Natural killer cell (primary cell): ENCODE data around the gene FSTL4. TPM values are rescaled to one million over a fixed set of nuclear protein-coding genes. Genes with fewer than 3 reads are reported as not detected.

Source experiments
- ATAC-seq, 3 donors: fragments of 150-1000 bp in 2 of 3; fragments of 200-7000 bp in 1 of 3; cut with Tn5 transposase; 1 replicate in 1 of 3; 2 replicates in 2 of 3; pipeline ENCODE4 v1.10.0; 2021; ENCODE audit warnings: mild to moderate bottlenecking in 2 of 3, moderate library complexity in 2 of 3
- DNase-seq, 2 donors: peaks; one replicate each; pipeline versions ENCODE4 v3.0.0 to v3.0.0-alpha.2; 2013 to 2021; ENCODE audit warnings: mixed read lengths in 1 of 2
- H3K27ac ChIP-seq: one replicate; pipeline ENCODE4 v1.5.1; 2013; ENCODE audit warnings: mild to moderate bottlenecking, low read length
- H3K27me3 ChIP-seq: one replicate; pipeline ENCODE4 v1.6.1; 2013; ENCODE audit warnings: low read length; ENCODE audit not compliant: control insufficient read depth, insufficient read depth
- H3K36me3 ChIP-seq: one replicate; pipeline ENCODE4 v1.6.1; 2013; ENCODE audit warnings: low read length; ENCODE audit not compliant: control insufficient read depth, insufficient read depth
- H3K4me1 ChIP-seq: one replicate; pipeline ENCODE4 v1.6.1; 2013; ENCODE audit warnings: low read length; ENCODE audit not compliant: control insufficient read depth, insufficient read depth
- H3K4me3 ChIP-seq: one replicate; pipeline ENCODE4 v1.5.1; 2013; ENCODE audit warnings: low read length
- H3K9me3 ChIP-seq: one replicate; pipeline ENCODE4 v1.6.1; 2013; ENCODE audit warnings: low read length; ENCODE audit not compliant: control insufficient read depth, insufficient read depth
- H3K27ac Mint-ChIP-seq, 2 donors: one replicate each; pipeline ENCODE4 v1.8.0; 2022; ENCODE audit warnings: mild to moderate bottlenecking in 2 of 2, mixed read lengths in 2 of 2, moderate library complexity in 1 of 2
- H3K27me3 Mint-ChIP-seq, 2 donors: one replicate each; pipeline ENCODE4 v1.8.0; 2022; ENCODE audit warnings: low read depth in 2 of 2, mixed read lengths in 2 of 2
- H3K36me3 Mint-ChIP-seq: one replicate; pipeline ENCODE4 v1.8.0; 2022; ENCODE audit warnings: mixed read lengths
- H3K4me1 Mint-ChIP-seq, 2 donors: one replicate each; pipeline ENCODE4 v1.8.0; 2022; ENCODE audit warnings: mixed read lengths in 2 of 2
- H3K4me3 Mint-ChIP-seq: one replicate; pipeline ENCODE4 v1.8.0; 2022; ENCODE audit warnings: mild to moderate bottlenecking, moderate library complexity, mixed read lengths
- H3K9me3 Mint-ChIP-seq, 2 donors: one replicate each; pipeline ENCODE4 v1.8.0; 2022; ENCODE audit warnings: mixed read lengths in 2 of 2
- WGBS: methylation state at CpG from one replicate; pipeline ENCODE4 v1.1.7; 2013; ENCODE audit warnings: missing lambda C conversion rate; ENCODE audit not compliant: insufficient coverage; 5-methylcytosine and 5-hydroxymethylcytosine counted together
- intact Hi-C: fragments of 100-400 bp; cut with micrococcal nuclease; formaldehyde crosslinking; loops from one replicate; pipeline ENCODE4 v1.14.2; 2022
- total RNA-seq, 4 donors: library from RNA; stranded (reverse); fragments of 120-200 nt in 1 of 4; gene quantifications; one replicate each; pipeline versions ENCODE4 v1.2.3 to v1.2.4, GENCODE V29; 2013 to 2022
- TF ChIP-seq, protein P1 (sequence below): fragments of 200-600 bp; IDR thresholded peaks from one replicate; pipeline ENCODE4 v1.8.0; 2022; ENCODE audit warnings: antibody characterized with exemption

Gene FSTL4
- total RNA-seq, 3 donors from 2014 or later (not counting 1 experiment from before 2014, with no cell fraction given), result 0.11 to 0.75 (median 0.55) TPM

DNA sequence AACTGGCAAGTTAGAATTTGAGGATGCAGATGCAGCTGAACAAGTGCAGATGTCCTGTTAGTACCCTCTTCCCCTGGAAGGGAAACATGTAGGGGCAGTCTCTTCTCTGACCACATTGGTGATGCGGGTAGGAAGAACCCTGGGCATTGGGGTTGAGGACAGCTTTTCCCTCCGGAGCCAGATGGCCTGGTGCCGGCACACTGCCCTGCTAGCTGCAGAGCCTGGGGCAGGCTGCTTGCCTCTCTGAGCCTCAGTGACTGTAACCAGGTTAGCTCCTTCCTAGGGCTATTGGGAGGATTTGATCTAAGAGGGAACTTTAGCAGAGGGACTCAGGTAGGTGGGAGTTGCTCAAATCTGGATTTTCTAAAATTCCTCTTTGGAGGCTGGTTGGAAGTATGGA lies 412.1 kb downstream of the FSTL4 start:
- intact Hi-C loops, result no loop called here
- Mint-ChIP-seq H3K4me1 (no peaks in the 10 kb centered on the region), H3K27me3 (peaks cover 10 to 15% of the 10 kb centered on the region in 2 donors), H3K4me3 (no peak overlapping the region), H3K27ac (no peak overlapping the region), H3K9me3 (no peaks in the 10 kb centered on the region), H3K36me3 (no peaks in the 10 kb centered on the region)
- no peaks in the 10 kb centered on the region for H3K9me3 ChIP-seq
- H3K36me3 ChIP-seq, result no peaks in the 10 kb centered on the region
- no peak overlapping the region for H3K4me3 ChIP-seq
- H3K4me1 ChIP-seq, result no peaks in the 10 kb centered on the region
- ATAC-seq (no peak), DNase-seq (no peak)
- WGBS, result 92% methylated on average over 3 of the region's 3 CpGs
- H3K27ac ChIP-seq, result no peak overlapping the region
- TF ChIP-seq, protein P1, sequence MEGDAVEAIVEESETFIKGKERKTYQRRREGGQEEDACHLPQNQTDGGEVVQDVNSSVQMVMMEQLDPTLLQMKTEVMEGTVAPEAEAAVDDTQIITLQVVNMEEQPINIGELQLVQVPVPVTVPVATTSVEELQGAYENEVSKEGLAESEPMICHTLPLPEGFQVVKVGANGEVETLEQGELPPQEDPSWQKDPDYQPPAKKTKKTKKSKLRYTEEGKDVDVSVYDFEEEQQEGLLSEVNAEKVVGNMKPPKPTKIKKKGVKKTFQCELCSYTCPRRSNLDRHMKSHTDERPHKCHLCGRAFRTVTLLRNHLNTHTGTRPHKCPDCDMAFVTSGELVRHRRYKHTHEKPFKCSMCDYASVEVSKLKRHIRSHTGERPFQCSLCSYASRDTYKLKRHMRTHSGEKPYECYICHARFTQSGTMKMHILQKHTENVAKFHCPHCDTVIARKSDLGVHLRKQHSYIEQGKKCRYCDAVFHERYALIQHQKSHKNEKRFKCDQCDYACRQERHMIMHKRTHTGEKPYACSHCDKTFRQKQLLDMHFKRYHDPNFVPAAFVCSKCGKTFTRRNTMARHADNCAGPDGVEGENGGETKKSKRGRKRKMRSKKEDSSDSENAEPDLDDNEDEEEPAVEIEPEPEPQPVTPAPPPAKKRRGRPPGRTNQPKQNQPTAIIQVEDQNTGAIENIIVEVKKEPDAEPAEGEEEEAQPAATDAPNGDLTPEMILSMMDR, result no peak
- H3K27me3 ChIP-seq, result no peaks in the 10 kb centered on the region

DNA sequence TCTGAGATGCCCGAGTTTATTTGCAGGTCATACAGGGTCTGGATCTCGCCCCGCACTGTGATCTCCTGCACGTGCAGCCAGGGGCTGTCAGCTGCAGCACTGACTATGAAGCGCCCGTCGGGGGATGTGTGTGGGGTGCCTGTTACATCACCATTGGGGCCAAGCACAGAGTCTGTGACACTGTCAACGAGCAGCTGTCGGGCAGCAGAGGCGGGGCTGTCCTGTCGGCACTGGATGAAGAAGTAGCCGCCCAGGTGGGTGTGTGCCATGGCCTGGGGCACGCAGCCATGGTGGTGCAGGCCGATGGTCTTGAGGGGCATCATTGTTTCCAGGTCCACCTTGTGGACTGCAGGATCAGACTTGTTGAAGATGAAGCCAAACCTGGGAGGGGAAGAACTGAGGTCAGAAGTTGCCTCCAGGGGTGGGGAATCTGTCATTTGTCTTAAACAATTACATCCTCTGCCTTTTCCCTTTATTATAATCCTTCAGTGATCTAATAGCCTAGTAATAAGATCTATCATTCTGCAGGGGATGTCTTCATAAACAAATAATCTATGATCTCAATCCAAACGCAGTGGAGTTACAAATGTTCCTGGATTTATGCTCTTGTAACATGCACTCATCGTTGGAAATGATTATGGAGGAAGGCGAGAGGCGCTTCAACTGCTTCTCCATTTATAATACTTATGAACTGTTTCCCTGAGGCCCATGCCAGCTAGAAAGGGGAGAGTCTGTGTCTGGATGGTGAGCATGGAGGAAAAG lies 412.7 kb downstream of the FSTL4 start:
- no peaks in the 10 kb centered on the region for H3K4me1 Mint-ChIP-seq
- 90% methylated on average over 16 of the region's 18 CpGs for WGBS
- no peaks in the 10 kb centered on the region for H3K27me3 ChIP-seq
- no peaks in the 10 kb centered on the region for H3K4me1 ChIP-seq
- H3K27ac Mint-ChIP-seq, result no peak overlapping the region
- intact Hi-C loops, result no loop called here
- H3K36me3 Mint-ChIP-seq, result no peaks in the 10 kb centered on the region
- H3K27ac ChIP-seq, result no peak overlapping the region
- no peak for DNase-seq
- H3K36me3 ChIP-seq, result no peaks in the 10 kb centered on the region
- H3K9me3 ChIP-seq, result no peaks in the 10 kb centered on the region
- H3K27me3 Mint-ChIP-seq, result peaks cover 7 to 15% of the 10 kb centered on the region in 2 donors
- H3K9me3 Mint-ChIP-seq, result no peaks in the 10 kb centered on the region
- ATAC-seq, result no peak
- TF ChIP-seq, protein P1, result no peak
- H3K4me3 ChIP-seq, result no peak overlapping the region
- no peak overlapping the region for H3K4me3 Mint-ChIP-seq

DNA sequence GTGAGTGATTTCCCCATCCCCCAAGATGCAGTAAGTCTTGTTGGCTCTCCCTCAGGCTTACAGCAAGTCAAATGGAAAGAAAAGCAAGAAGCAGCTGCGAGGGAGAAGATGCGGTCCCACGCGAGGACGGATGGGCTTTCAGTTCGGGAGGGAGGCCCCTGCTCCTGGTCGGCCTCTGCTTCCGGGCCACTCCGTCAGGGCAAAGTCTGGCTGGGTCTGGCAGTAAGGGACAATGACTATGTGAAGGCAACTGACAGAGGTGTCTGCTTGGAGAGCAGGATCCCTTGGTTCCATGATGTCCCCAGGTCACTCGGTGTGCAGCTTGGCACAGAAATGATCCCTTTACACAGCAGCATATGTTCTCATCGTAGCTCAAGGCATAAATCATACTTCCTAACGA lies 413.8 kb downstream of the FSTL4 start:
- Histone ChIP-seq H3K4me1 (no peaks in the 10 kb centered on the region), H3K27ac (no peak overlapping the region), H3K27me3 (no peaks in the 10 kb centered on the region), H3K9me3 (no peaks in the 10 kb centered on the region), H3K36me3 (no peaks in the 10 kb centered on the region), H3K4me3 (no peak overlapping the region)
- ATAC-seq (no peak), DNase-seq (no peak)
- H3K4me3 Mint-ChIP-seq, result no peak overlapping the region
- no peaks in the 10 kb centered on the region for H3K4me1 Mint-ChIP-seq
- no peaks in the 10 kb centered on the region for H3K9me3 Mint-ChIP-seq
- intact Hi-C loops, result no loop called here
- 89% methylated on average over 12 of the region's 12 CpGs for WGBS
- H3K36me3 Mint-ChIP-seq, result no peaks in the 10 kb centered on the region
- TF ChIP-seq, protein P1, result no peak
- no peak overlapping the region for H3K27ac Mint-ChIP-seq
- H3K27me3 Mint-ChIP-seq, result peaks cover 9 to 15% of the 10 kb centered on the region in 2 donors
